ENCODE measurements around the gene ADCYAP1R1. TPM values are rescaled to one million over a fixed set of nuclear protein-coding genes. Genes with fewer than 3 reads are reported as not detected.

The ADCYAP1R1 gene
- total RNA-seq, 1 donor from 2014 or later, result 1.8 TPM

GRCh38 chr7:31160941-31161340 is 108.8 kb downstream of the ADCYAP1R1 start:
- ATAC-seq (no peak), DNase-seq (no peak)
- Histone ChIP-seq H3K27ac (no peak overlapping the region), H3K4me1 (no peaks in the 10 kb centered on the region), H3K4me3 (no peak overlapping the region), H3K9me3 (no peaks in the 10 kb centered on the region), H3K36me3 (no peaks in the 10 kb centered on the region), H3K27me3 (no peaks in the 10 kb centered on the region)
- intact Hi-C loops (cut with DNase I), result no loop called here
- no peak for TF ChIP-seq CTCF (IDR thresholded peaks at IDR 0.05)

Other genes with a start within 250 kb of the ADCYAP1R1 start
- 1,132 TPM for gene AQP1, start 140.5 kb upstream of the ADCYAP1R1 start, total RNA-seq
- not detected for gene GHRHR, start 88.4 kb upstream of the ADCYAP1R1 start, total RNA-seq

All from upper lobe of right lung (tissue), 1 donor.